Measurements from ENCODE around the gene SLC18A2. TPM values are rescaled to one million over a fixed set of nuclear protein-coding genes. Genes with fewer than 3 reads are reported as not detected.

SLC18A2 gene
- polyA plus RNA-seq, 1 experiment = not detected

DNA sequence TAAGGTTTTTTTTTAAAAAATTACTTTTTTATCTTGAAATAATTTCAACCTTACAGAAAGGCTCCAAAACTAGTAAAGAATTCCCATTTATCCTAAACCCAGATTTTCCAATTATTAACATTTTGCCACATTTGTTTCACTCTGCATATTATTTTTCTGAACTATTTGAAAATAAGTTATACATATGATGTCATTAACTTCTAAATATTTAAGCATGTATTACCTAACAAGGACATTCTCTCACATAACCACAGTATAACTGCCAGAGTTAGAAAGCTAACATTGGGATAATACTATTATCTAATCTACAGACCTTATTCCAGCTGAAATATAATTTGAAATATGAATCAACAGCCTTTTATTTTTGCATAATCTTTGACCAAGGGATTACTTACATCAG is 65.8 kb downstream of the SLC18A2 start:
- TF ChIP-seq, protein P1, sequence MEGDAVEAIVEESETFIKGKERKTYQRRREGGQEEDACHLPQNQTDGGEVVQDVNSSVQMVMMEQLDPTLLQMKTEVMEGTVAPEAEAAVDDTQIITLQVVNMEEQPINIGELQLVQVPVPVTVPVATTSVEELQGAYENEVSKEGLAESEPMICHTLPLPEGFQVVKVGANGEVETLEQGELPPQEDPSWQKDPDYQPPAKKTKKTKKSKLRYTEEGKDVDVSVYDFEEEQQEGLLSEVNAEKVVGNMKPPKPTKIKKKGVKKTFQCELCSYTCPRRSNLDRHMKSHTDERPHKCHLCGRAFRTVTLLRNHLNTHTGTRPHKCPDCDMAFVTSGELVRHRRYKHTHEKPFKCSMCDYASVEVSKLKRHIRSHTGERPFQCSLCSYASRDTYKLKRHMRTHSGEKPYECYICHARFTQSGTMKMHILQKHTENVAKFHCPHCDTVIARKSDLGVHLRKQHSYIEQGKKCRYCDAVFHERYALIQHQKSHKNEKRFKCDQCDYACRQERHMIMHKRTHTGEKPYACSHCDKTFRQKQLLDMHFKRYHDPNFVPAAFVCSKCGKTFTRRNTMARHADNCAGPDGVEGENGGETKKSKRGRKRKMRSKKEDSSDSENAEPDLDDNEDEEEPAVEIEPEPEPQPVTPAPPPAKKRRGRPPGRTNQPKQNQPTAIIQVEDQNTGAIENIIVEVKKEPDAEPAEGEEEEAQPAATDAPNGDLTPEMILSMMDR (IDR thresholded peaks at IDR 0.05; ENCODE audit: insufficient read depth, low read depth, low read length) = no peak
- ChIA-PET CTCF (no interaction called here), POLR2A (no interaction called here)
- Histone ChIP-seq H3K36me3 (ENCODE audit: control insufficient read depth, insufficient read depth, low read length) (no peaks in the 10 kb centered on the region; the same call in 1 of the 2 replicates), H3K4me3 (ENCODE audit: low read depth, low read length) (no peak overlapping the region), H3K27me3 (ENCODE audit: control insufficient read depth, insufficient read depth, low read length) (no peaks in the 10 kb centered on the region)
- DNase-seq (ENCODE audit: low read depth) = no peak

DNA sequence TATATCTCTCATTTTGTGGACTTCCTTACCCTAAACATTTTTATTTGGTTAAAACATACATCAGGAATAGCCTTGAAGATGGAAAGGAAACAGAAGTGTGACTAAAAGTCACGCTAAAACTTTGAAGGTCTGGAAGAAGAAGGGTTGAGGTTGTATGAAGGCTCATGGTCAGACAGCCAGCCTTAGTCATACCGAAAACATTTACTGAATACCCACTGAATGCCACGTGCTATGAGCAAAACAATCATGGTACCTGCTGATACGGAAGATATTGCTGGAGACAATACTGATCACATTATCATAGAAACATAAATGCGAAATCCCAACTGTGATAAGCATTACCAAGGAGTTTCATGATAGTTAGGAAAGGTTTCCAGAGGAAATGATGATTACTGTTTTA is 70.3 kb downstream of the SLC18A2 start:
- TF ChIP-seq, protein P1 (IDR thresholded peaks at IDR 0.05; ENCODE audit: insufficient read depth, low read depth, low read length) = no peak
- no peak for DNase-seq (ENCODE audit: low read depth)
- H3K36me3 ChIP-seq (ENCODE audit: control insufficient read depth, insufficient read depth, low read length) = no peaks in the 10 kb centered on the region
- no peak overlapping the region for H3K4me3 ChIP-seq (ENCODE audit: low read depth, low read length)
- POLR2A ChIA-PET = no interaction called here
- CTCF ChIA-PET = interaction anchor here (1.6 kb wide), 1 partner anchor 94 kb away, joined by 5 read pairs; no protein-coding TSS in a partner anchor
- H3K27me3 ChIP-seq (ENCODE audit: control insufficient read depth, insufficient read depth, low read length) = no peaks in the 10 kb centered on the region

DNA sequence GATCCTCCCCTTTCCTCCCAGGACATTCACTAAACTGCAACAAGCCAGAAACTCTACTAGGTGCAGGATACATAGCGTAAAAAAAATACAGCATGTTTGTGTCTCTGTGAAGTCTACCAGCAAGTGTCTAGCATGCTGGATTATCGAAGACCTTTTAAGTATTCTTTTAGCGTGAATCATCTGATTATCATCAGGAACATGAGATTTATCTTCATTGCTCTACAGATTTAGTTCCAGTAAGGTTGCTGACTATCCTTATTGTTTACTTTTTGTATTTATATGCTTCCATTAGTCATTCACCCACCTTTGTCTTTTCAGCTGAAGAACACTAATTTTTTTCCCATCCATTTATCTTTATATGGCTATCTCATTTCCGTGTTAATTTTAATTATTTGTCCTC is 71.5 kb downstream of the SLC18A2 start:
- CTCF ChIA-PET = interaction anchor here (1.5 to 3.0 kb wide), 2 partner anchors 11 to 96 kb away, joined by 4 to 9 read pairs; no protein-coding TSS in a partner anchor
- H3K36me3 ChIP-seq (ENCODE audit: control insufficient read depth, insufficient read depth, low read length) = no peaks in the 10 kb centered on the region
- TF ChIP-seq, protein P1 (IDR thresholded peaks at IDR 0.05; ENCODE audit: insufficient read depth, low read depth, low read length) = no peak
- POLR2A ChIA-PET = no interaction called here
- no peaks in the 10 kb centered on the region for H3K27me3 ChIP-seq (ENCODE audit: control insufficient read depth, insufficient read depth, low read length)
- no peak for DNase-seq (ENCODE audit: low read depth)
- H3K4me3 ChIP-seq (ENCODE audit: low read depth, low read length) = no peak overlapping the region

DNA sequence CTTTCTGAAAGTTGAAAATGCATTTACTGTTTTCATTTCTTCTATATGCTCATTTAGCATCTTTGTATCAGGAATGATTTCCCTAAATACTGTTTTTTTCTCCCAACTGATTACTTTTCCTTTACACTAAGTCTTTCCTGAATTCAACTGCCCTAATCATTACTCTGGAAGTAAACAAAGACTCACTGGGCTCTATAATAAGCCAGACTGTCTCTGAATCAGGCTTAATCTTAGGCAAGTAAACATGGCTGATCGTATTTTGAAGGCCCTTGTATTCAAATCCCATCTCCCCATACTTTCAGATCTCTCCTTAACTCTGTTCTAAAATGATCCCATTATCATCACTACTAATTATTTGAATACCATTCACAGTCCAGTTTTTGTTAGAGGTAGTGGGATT is 72.7 kb downstream of the SLC18A2 start:
- CTCF ChIA-PET = interaction anchor here (0.6 to 3.0 kb wide), 3 partner anchors 10 to 750 kb away, joined by 3 to 9 read pairs (median 4); no protein-coding TSS in a partner anchor
- TF ChIP-seq, protein P1 (IDR thresholded peaks at IDR 0.05; ENCODE audit: insufficient read depth, low read depth, low read length) = no peak
- H3K36me3 ChIP-seq (ENCODE audit: control insufficient read depth, insufficient read depth, low read length) = no peaks in the 10 kb centered on the region
- POLR2A ChIA-PET = no interaction called here
- no peak for DNase-seq (ENCODE audit: low read depth)
- no peaks in the 10 kb centered on the region for H3K27me3 ChIP-seq (ENCODE audit: control insufficient read depth, insufficient read depth, low read length)
- H3K4me3 ChIP-seq (ENCODE audit: low read depth, low read length) = no peak overlapping the region

DNA sequence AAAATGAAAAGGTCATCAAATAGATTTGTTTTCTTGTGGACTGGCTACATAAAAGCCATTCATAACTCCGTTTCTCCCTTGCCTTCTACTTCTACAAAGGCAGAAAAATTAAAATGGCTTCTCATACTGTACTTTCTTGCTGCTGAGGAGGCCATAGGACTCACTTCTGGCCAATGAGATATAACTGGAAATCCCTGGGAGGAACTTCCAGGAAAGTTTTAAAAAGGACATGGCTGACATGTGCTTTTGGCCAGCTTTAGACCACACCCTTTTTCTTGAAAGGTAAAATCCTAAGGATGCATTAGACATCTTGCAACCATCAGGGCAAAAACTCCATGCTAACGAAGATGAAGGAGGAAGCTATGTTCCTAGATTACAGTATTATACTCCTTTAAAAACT is 75.8 kb downstream of the SLC18A2 start:
- Histone ChIP-seq H3K27me3 (ENCODE audit: control insufficient read depth, insufficient read depth, low read length) (no peaks in the 10 kb centered on the region), H3K4me3 (ENCODE audit: low read depth, low read length) (no peak overlapping the region), H3K36me3 (ENCODE audit: control insufficient read depth, insufficient read depth, low read length) (no peaks in the 10 kb centered on the region)
- ChIA-PET CTCF (interaction anchor here (1.2 to 6.2 kb wide), 4 partner anchors 8 to 98 kb away, joined by 5 to 124 read pairs (median 10); no protein-coding TSS in a partner anchor), POLR2A (no interaction called here)
- TF ChIP-seq, protein P1 (IDR thresholded peaks at IDR 0.05; ENCODE audit: insufficient read depth, low read depth, low read length) = no peak
- DNase-seq (ENCODE audit: low read depth) = no peak
